GM23338 (cell line): ENCODE data around the gene PEAK3. TPM values are rescaled to one million over a fixed set of nuclear protein-coding genes. Genes with fewer than 3 reads are reported as not detected.

Experiments
- ATAC-seq: fragments of 200-7000 bp; cut with Tn5 transposase; 3 replicates; pipeline ENCODE4 v1.9.1; 2020
- DNase-seq: peaks from one replicate; pipeline ENCODE4 v3.0.0-alpha.2; 2015; ENCODE audit warnings: low spot score
- H2AFZ ChIP-seq: fragments of 200-600 bp; sonication (generic); 2 replicates; pipeline ENCODE4 v1.8.0; 2016; ENCODE audit warnings: antibody characterized with exemption, mild to moderate bottlenecking, moderate library complexity
- H3F3A ChIP-seq: fragments of 200-600 bp; sonication (generic); replicated peaks from 2 replicates; pipeline ENCODE4 v1.8.0; 2017; ENCODE audit warnings: antibody characterized with exemption, mixed run types, low read depth
- H3K27ac ChIP-seq: fragments of 200-600 bp; sonication (generic); 2 replicates; pipeline ENCODE4 v1.6.1; 2016; ENCODE audit warnings: low read depth
- H3K27me3 ChIP-seq: fragments of 200-600 bp; sonication (generic); 2 replicates; pipeline ENCODE4 v1.8.0; 2016; ENCODE audit warnings: mild to moderate bottlenecking, mixed run types, moderate library complexity; ENCODE audit not compliant: insufficient read depth
- H3K36me3 ChIP-seq: fragments of 200-600 bp; sonication (generic); 2 replicates; pipeline ENCODE4 v1.8.0; 2016; ENCODE audit warnings: mild to moderate bottlenecking; ENCODE audit not compliant: insufficient read depth
- H3K4me1 ChIP-seq: fragments of 200-600 bp; sonication (generic); 2 replicates; pipeline ENCODE4 v1.8.0; 2016; ENCODE audit warnings: mild to moderate bottlenecking, moderate library complexity; ENCODE audit not compliant: insufficient read depth
- H3K4me2 ChIP-seq: fragments of 200-600 bp; sonication (generic); 2 replicates; pipeline ENCODE4 v1.7.1; 2017; ENCODE audit warnings: mixed run types
- H3K4me3 ChIP-seq: fragments of 200-600 bp; sonication (generic); 2 replicates; pipeline ENCODE4 v1.6.1; 2016; ENCODE audit warnings: mixed run types
- H3K79me2 ChIP-seq: fragments of 200-600 bp; sonication (generic); replicated peaks from 2 replicates; pipeline ENCODE4 v1.8.0; 2017; ENCODE audit warnings: mild to moderate bottlenecking; ENCODE audit not compliant: insufficient read depth
- H3K9me2 ChIP-seq: fragments of 200-600 bp; sonication (generic); 2 replicates; pipeline ENCODE4 v1.8.0; 2017; ENCODE audit not compliant: insufficient read depth
- H4K20me1 ChIP-seq: fragments of 200-600 bp; sonication (generic); replicated peaks from 2 replicates; pipeline ENCODE4 v1.8.0; 2017; ENCODE audit warnings: mild to moderate bottlenecking; ENCODE audit not compliant: insufficient read depth
- H3K27ac Mint-ChIP-seq: 2 replicates; pipeline ENCODE4 v1.8.0; 2020; ENCODE audit warnings: inconsistent platforms, mild to moderate bottlenecking, moderate library complexity, mixed read lengths
- H3K27me3 Mint-ChIP-seq: 3 replicates; pipeline ENCODE4 v1.8.0; 2022; ENCODE audit warnings: low read depth, mild to moderate bottlenecking, moderate library complexity, mixed read lengths, inconsistent platforms; ENCODE audit not compliant: insufficient read depth, poor library complexity
- H3K36me3 Mint-ChIP-seq: 3 replicates; pipeline ENCODE4 v1.8.0; 2021; ENCODE audit warnings: low read depth, mild to moderate bottlenecking, inconsistent platforms, moderate library complexity, mixed read lengths
- H3K4me1 Mint-ChIP-seq: 3 replicates; pipeline ENCODE4 v1.8.0; 2020; ENCODE audit warnings: mild to moderate bottlenecking, inconsistent platforms, mixed read lengths
- H3K4me3 Mint-ChIP-seq: 3 replicates; pipeline ENCODE4 v1.8.0; 2021; ENCODE audit warnings: moderate library complexity, mild to moderate bottlenecking, inconsistent platforms, mixed read lengths
- H3K9me3 Mint-ChIP-seq: 3 replicates; pipeline ENCODE4 v1.8.0; 2020; ENCODE audit warnings: moderate library complexity, mild to moderate bottlenecking, inconsistent platforms, mixed read lengths
- CTCF ChIP-seq, 2 experiments: fragments of 200-600 bp in 1 of 2; sonication (generic) in 1 of 2; conservative IDR thresholded peaks; 2 replicates each; pipeline versions ENCODE4 v1.5.1 to v1.6.1; 2016 to 2017; ENCODE audit warnings: antibody characterized with exemption in 2 of 2, low read depth in 2 of 2, mild to moderate bottlenecking in 2 of 2, moderate library complexity in 1 of 2
- ZNF462 ChIP-seq: fragments of 250-450 bp; sonication (Bioruptor Pico); IDR thresholded peaks from 2 replicates; pipeline ENCODE4 v1.5.0; 2020; ENCODE audit warnings: mild to moderate bottlenecking, moderate library complexity
- polyA plus RNA-seq: library from polyadenylated mRNA; unstranded; fragments of >200 nt; fragmentation: Nextera tagmentation; extraction: Ambion mirVana; gene quantifications from 2 replicates; pipeline ENCODE4 v1.2.1, GENCODE V29; 2016
- total RNA-seq: library from RNA; depleted of rRNA; stranded (reverse); fragments of >200 nt; shearing (Covaris generic); gene quantifications from 2 replicates; pipeline ENCODE4 v1.2.3, GENCODE V29; 2014

The PEAK3 gene
- total and polyA plus RNA-seq, 2 experiments from 2014 or later, result not detected

- no peak overlapping the region for H2AFZ ChIP-seq
- H3K27ac Mint-ChIP-seq, result no peak overlapping the region
- no peak overlapping the region for H3K4me3 Mint-ChIP-seq
- peaks cover 49% of the 10 kb centered on the region for H3K27me3 Mint-ChIP-seq
- H3K36me3 Mint-ChIP-seq, result no peaks in the 10 kb centered on the region
- H3F3A ChIP-seq, result no peaks in the 10 kb centered on the region
- H3K4me3 ChIP-seq, result no peak overlapping the region
- peaks cover 42% of the 10 kb centered on the region for H3K27me3 ChIP-seq
- no peaks in the 10 kb centered on the region for H3K9me2 ChIP-seq
- peaks cover 5% of the 10 kb centered on the region; the same call in 1 of the 2 replicates for H3K4me1 ChIP-seq
- no peaks in the 10 kb centered on the region; the same call in 1 of the 3 replicates for H3K9me3 Mint-ChIP-seq
- H3K79me2 ChIP-seq, result no peaks in the 10 kb centered on the region
- no peak for TF ChIP-seq ZNF462 (CRISPR knock-in tag)
- TF ChIP-seq CTCF (conservative IDR thresholded peaks at IDR 0.05; ENCODE audit: low read depth in 2 of 2), result 0 out of 4 replicates have a peak, but pooled peaks of 1 of the 2 experiments have one; percentile 7
- no peak overlapping the region for H3K4me2 ChIP-seq
- peaks cover 7% of the 10 kb centered on the region for H3K4me1 Mint-ChIP-seq
- H3K36me3 ChIP-seq, result no peaks in the 10 kb centered on the region
- H4K20me1 ChIP-seq, result no peaks in the 10 kb centered on the region
- ATAC-seq, result no peak
- H3K27ac ChIP-seq, result no peak overlapping the region
- DNase-seq, result no peak
These were observed 24.4 kb upstream of the PEAK3 start for GRCh38 chr19:2306281-2306806.
